C4-2B (cell line): ENCODE data around the gene HBG2.

Experiments
- H3K27ac ChIP-seq: fragments of 450-650 bp; 2 replicates; pipeline ENCODE4 v1.5.1; 2017
- ZFX ChIP-seq: fragments of 450-650 bp; IDR thresholded peaks from 2 replicates; pipeline ENCODE4 v1.6.1; 2017
- TF ChIP-seq, protein P1 (sequence below): fragments of 450-650 bp; conservative IDR thresholded peaks from 2 replicates; pipeline ENCODE4 v1.5.1; 2017; ENCODE audit warnings: mild to moderate bottlenecking

Gene HBG2

DNA sequence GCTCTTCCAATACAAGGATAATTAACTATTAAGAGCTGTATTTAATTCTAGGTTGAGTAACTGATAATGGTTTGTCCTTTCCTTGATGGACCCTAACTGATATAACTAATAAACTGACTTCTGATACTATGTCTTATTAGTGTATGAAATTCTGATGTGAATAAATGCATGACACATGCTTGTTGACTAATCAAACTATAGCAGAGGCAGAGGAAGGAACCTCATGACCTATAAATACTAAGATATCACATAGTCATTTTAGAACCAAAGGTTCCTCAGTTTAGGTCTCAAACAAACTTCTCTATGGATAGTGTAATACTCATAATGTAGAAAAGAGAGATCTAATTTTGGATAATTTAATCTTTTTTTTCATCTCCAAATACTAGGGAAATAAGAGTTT, 15.5 kb downstream of the HBG2 start:
- no peak overlapping the region for H3K27ac ChIP-seq
- TF ChIP-seq, protein P1, sequence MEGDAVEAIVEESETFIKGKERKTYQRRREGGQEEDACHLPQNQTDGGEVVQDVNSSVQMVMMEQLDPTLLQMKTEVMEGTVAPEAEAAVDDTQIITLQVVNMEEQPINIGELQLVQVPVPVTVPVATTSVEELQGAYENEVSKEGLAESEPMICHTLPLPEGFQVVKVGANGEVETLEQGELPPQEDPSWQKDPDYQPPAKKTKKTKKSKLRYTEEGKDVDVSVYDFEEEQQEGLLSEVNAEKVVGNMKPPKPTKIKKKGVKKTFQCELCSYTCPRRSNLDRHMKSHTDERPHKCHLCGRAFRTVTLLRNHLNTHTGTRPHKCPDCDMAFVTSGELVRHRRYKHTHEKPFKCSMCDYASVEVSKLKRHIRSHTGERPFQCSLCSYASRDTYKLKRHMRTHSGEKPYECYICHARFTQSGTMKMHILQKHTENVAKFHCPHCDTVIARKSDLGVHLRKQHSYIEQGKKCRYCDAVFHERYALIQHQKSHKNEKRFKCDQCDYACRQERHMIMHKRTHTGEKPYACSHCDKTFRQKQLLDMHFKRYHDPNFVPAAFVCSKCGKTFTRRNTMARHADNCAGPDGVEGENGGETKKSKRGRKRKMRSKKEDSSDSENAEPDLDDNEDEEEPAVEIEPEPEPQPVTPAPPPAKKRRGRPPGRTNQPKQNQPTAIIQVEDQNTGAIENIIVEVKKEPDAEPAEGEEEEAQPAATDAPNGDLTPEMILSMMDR, result no peak
- no peak for TF ChIP-seq ZFX

DNA sequence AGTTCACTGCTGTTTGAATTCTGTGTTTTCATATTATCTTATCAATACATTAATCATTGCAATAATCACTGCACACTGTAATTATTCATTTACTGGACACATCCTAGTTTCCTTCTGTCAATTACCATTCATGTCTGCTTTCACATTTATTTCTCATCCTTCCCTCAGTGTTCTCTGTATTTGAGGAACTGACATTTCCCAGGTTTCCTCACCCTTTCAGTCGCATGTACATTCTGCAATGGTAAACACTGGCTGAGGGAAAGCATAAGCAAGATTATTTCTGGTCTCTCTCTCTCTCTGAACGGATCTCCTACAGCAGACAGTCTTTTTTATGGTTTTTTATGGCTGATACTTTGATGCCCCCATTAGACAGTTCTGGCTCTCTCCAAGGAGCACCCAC, 16.1 kb downstream of the HBG2 start:
- no peak overlapping the region for H3K27ac ChIP-seq
- TF ChIP-seq, protein P1, result no peak
- no peak for TF ChIP-seq ZFX

DNA sequence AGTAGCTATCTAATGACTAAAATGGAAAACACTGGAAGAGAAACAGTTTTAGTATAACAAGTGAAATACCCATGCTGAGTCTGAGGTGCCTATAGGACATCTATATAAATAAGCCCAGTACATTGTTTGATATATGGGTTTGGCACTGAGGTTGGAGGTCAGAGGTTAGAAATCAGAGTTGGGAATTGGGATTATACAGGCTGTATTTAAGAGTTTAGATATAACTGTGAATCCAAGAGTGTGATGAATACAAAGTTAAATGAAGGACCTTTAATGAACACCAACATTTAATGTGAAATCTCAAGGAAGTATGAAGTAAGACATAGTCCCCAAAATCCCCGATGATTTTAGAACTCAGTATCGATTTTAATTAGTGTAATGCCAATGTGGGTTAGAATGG, 17.2 kb downstream of the HBG2 start:
- TF ChIP-seq, protein P1, result no peak
- no peak for TF ChIP-seq ZFX
- no peak overlapping the region for H3K27ac ChIP-seq

DNA sequence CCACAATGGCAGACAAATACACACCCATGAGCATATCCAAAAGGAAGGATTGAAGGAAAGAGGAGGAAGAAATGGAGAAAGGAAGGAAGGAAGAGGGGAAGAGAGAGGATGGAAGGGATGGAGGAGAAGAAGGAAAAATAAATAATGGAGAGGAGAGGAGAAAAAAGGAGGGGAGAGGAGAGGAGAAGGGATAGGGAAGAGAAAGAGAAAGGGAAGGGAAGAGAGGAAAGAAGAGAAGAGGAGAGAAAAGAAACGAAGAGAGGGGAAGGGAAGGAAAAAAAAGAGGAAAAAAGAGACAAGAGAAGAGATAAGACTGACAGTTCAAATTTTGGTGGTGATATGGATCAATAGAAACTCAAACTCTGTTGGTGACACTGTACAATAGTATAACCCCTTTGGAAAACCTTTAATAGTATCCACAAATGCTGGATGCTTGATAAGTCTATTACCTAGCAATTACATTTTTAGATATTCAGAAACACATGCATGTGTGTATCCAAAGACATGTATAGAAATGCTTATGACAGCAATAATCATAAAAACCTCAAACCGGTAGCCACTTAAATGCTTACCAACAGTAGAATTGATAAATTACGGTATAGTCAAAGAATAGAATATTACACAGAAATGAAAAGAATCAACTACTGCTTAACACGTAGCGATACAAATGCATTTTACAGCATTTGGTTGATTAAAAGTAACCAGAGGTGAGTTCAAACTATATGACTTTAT, 19.1 kb downstream of the HBG2 start:
- no peak overlapping the region for H3K27ac ChIP-seq
- TF ChIP-seq, protein P1, result no peak
- no peak for TF ChIP-seq ZFX

DNA sequence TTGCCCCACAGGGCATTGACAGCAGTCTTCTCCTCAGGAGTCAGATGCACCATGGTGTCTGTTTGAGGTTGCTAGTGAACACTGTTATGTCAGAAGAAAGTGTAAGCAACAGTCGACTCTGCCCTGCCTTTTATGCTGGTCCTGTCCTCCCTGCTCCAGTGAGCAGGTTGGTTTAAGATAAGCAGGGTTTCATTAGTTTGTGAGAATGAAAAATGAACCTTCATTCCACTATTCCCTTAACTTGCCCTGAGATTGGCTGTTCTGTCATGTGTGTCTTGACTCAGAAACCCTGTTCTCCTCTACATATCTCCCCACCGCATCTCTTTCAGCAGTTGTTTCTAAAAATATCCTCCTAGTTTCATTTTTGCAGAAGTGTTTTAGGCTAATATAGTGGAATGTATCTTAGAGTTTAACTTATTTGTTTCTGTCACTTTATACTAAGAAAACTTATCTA, 20.2 kb downstream of the HBG2 start, which contains the start of gene HBD:
TSS of gene HBD (minus strand) at position 103 of the 454 bp plus-strand sequence. CDS start at position 53, 50 bp downstream.
- no peak within 1 kb of the TSS for H3K27ac ChIP-seq
- TF ChIP-seq, protein P1, result no peak
- TF ChIP-seq ZFX, result no peak

DNA sequence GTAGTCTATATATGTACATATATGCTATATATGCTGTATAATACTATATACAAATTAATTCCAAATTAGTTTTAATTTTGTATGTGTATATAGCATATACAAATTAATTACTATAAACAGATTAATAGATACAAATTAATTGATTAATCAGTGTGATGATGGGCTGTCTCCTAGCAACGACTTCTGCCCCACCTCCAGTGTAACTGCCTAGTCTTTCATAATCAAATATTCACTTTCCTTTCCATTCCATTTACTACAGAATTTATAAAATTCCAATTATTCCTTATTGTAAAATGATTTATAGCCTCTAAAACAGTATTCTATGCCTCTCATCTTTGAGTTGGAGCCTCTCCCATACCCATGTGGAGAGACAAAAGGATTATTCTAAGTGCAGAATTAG, 21.3 kb downstream of the HBG2 start:
- H3K27ac ChIP-seq, result no peak overlapping the region
- TF ChIP-seq ZFX, result no peak
- TF ChIP-seq, protein P1, result no peak

DNA sequence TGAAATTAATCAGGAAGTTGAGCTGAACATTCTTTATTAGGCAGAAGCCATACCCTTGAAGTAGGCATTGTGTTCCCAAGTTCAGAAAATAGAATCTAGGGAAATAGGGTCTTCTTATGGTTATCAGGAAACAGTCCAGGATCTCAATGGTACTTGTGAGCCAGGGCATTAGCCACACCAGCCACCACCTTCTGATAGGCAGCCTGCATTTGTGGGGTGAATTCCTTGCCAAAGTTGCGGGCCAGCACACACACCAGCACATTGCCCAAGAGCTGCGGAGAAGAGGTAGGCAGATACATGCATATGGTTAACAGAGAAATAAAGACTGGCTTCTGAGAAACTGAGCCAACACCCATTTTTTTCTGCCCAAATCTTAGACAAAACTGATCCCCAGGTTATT, 21.8 kb downstream of the HBG2 start:
- H3K27ac ChIP-seq, result no peak overlapping the region
- TF ChIP-seq, protein P1, result no peak
- TF ChIP-seq ZFX, result no peak
